NCI-H1417 (cell line): ENCODE measurements around the gene CACFD1.
A peak's percentile ranks its signal among the peaks of the same experiment; 100 is the strongest.
"Not testable (repeated sequence)": the region's sequence is repeated elsewhere in the genome, so short reads cannot be mapped to it uniquely, and the experiment has no call there.

ENCODE experiments used
- DNase-seq, 3 experiments: peaks; one replicate each; lab custom pipeline; 2025; lab: John Stamatoyannopoulos, UW

The CACFD1 gene

DNA sequence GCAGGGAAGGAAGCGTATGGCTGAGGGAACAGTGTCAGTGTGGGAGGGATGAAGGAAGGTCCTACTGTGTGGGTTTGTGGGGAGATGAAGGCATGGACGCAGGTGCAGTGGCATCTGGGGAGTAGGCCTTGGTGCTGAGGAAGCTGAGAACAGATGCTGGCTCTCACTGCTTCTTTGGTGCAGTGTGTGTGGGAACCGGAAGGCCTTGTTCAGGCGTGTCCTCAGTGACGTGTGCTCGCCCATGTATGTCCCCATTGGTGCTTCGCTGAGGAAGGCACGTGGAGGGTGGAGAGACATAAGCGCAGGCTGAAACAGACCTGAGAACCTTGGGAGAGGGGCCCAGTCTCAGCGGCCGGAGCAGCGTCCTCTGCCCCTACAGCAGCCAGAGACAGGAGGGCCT, 18.9 kb upstream of the CACFD1 start:
- no peak for DNase-seq

DNA sequence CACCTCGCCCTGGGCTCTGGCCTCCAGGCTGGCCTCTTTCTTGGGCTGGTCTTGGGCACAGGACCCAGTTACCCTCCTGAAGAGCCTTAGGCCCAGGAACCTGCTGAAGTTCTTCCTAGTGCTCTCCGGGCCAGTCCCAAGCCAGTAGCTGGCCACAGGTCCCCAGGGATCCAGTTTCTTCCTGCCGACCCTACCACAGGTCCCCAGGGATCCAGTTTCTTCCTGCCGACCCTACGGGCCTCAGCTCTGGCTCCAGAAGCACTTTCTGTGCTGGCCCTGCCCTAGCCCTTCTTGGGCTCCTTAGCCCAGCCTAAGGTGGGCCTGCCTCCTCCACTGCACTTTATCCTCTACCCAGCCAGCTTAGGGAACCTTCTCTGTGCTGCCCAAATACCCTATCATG, 18.2 kb upstream of the CACFD1 start:
- DNase-seq, result no peak

DNA sequence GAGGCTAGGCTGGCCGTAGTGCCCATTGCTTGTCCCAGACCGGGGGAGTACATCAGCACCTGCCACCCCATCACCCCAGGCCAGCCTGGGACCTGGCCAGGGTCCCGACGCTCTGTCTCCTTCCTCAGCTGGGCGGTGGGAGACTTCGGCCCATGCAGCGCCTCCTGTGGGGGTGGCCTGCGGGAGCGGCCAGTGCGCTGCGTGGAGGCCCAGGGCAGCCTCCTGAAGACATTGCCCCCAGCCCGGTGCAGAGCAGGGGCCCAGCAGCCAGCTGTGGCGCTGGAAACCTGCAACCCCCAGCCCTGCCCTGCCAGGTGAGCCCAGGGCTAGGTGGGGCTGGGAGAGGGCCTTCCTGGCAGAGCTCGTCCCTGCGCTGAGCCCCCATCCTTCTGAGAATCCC, 16.5 kb upstream of the CACFD1 start:
- no peak for DNase-seq

DNA sequence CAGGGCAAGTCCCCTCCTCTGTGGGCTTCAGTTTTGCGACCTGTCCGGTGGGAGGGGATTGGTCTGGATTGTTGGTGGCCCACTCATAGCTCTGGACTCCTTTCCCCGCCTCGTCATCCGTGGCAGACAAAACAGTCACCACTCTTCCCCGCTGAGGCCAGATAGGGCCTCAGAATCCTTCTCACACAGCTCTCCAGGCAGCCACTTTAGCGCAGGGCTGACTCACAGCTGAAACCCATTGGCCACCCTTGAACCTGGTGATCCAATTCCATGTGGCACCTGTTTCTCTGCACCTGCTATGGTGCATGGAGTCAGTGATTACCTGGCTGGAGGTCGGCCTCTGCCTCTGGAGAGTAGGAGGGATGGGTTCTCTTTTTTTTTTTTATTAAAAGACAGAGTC, 15.8 kb upstream of the CACFD1 start:
- peak; percentile 17 to 76 (median 42) for DNase-seq

DNA sequence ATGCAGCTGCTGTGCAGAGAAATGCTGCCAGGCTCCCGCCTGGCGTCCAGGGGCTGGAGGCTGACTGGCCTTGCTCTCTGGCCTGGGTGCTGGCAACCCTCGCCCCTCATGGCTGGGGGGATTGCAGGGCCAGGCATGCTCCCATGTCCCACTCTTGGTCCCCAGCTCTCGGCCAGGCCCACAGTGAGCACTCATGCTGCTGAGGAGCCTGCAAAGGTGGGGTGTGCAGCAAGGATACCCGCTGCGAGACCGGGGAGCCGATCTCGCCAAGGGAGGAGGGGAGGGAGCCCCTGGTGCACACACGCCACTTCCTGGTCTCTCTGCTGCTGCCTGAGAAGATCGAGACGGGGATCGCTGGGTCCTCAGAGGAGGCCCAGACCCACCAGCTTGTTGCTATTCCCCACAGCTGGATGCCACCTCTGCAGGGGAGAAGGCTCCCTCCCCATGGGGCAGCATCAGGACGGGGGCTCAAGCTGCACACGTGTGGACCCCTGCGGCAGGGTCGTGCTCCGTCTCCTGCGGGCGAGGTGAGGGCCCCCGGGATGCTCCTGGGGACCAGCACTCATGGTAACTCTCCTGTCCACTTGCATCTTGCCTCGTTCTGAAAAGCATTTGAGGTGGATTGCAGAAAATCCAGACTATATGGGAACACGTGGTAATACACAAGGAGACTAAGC, 14.3 kb upstream of the CACFD1 start:
- DNase-seq, result no peak

DNA sequence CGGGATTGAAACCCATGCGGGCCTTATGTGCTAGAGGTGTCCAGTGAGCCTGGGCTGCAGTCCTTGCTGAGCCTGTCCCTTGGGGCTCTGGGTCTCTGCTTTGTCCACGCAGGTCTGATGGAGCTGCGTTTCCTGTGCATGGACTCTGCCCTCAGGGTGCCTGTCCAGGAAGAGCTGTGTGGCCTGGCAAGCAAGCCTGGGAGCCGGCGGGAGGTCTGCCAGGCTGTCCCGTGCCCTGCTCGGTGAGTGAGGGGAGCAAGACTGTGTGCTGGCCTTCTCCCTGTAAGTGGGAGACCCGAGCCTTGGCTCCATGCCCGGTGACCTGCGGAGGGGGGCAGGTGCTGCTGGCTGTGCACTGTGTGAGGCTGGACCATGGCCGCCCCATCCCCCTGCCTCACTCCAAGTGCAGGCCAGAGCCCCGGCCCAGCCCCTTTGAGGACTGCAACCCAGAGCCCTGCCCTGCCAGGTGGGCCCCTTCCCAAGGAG, 11.2 kb upstream of the CACFD1 start:
- DNase-seq, result peak in 2 of 3 experiments; percentile 19 to 66

DNA sequence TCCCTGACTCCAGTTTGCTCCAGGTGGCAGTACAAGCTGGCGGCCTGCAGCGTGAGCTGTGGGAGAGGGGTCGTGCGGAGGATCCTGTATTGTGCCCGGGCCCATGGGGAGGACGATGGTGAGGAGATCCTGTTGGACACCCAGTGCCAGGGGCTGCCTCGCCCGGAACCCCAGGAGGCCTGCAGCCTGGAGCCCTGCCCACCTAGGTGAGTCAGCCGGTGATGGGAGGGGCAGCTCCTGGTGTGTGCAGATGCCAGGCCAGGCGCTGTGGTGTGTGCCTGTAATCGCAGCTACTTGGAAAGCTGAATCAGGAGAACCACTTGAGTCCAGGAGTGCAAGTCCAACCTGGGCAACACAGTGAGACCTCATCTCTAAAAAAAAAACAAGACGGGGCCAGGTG, 10.0 kb upstream of the CACFD1 start:
- DNase-seq, result peak in 1 of 3 experiments; percentile 22

DNA sequence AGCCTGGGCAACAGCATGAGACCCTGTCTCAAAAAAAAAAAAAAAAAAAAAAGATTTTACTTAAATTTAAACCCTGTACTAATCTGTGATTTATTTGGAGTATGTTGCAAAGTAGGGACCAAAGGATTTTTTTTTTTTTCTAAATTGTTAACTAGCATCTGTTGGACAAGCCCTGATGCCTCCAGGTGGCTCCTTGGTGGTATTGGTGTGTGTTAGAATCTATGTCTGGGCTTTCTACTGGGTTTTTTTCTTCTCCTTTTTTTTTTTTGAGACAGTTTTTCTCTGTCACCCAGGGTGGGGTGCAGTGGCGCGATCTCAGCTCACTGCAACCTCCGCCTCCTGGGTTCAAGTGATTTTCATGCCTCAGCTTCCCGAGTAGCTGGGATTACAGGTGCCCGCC, 7.9 kb upstream of the CACFD1 start:
- not testable (repeated sequence) for DNase-seq

DNA sequence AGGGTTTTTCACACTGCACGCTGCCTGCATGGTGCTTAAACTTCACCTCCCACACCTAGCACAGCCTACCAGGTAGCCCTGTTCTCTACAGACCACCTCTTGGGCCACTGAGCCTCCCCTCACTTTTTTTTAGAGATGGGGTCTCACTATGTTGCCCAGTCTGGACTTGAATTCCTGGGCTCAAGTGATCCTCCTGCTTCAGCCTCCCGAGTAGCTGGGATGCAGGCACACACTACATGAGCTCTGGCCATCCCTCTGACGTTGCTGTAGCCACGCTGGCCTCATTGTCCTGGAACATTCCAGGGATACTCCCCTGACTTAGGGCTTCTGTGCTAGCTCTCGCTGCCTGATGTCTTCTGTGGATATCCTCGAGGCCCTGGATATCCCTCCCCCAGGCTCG, 7.2 kb upstream of the CACFD1 start:
- no peak for DNase-seq

DNA sequence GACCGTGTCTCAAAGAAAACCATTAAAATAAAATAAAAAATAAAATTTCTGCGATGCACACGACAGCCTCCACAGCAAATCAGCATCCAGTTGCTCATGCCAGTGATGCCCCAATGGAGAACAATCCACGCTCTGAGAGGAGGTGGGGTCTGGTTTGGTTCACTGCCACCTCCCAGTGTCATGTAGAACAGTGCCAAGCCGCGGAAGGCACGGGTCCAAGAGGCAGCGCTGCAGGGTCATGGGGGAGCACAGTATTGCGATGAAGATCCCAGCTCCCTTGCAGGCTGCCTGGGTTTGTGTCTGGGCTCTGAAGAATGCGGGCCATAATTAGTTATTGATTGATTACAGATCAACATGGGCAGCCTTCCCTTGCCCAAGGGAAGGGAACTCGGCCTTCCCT, 6.1 kb upstream of the CACFD1 start:
- no peak for DNase-seq

DNA sequence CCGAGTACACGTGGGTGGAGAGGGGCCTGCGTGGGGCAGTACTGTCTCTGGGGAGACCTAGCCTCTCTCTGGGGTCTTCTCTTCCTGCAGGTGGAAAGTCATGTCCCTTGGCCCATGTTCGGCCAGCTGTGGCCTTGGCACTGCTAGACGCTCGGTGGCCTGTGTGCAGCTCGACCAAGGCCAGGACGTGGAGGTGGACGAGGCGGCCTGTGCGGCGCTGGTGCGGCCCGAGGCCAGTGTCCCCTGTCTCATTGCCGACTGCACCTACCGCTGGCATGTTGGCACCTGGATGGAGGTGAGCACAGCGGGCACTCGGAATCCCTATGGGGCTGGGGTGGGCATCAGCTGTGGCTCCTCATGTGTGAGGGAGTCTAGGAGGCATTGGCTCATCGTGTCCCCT, 5.5 kb upstream of the CACFD1 start:
- DNase-seq, result no peak

DNA sequence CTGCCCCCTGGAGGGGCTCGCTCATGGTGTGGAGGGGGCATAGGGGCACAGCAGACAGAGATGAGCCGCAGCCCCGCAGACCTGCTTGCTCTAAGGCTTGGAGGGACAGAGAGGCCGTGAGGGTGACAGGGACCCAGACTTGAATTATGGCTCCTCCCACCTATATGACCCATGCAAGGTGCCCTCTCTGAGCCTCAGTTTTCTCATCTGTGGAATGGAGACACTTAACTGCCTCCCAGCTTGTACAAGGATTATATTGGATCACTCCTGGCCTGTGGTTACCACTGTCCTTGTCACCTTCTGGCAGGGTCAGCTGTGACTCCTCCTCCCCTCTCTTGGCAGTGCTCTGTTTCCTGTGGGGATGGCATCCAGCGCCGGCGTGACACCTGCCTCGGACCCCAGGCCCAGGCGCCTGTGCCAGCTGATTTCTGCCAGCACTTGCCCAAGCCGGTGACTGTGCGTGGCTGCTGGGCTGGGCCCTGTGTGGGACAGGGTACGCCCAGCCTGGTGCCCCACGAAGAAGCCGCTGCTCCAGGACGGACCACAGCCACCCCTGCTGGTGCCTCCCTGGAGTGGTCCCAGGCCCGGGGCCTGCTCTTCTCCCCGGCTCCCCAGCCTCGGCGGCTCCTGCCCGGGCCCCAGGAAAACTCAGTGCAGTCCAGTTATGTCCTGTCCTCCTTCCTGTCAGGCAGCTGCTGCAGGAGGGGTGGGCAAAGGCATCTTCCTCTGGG, 4.7 kb upstream of the CACFD1 start:
- DNase-seq, result no peak

DNA sequence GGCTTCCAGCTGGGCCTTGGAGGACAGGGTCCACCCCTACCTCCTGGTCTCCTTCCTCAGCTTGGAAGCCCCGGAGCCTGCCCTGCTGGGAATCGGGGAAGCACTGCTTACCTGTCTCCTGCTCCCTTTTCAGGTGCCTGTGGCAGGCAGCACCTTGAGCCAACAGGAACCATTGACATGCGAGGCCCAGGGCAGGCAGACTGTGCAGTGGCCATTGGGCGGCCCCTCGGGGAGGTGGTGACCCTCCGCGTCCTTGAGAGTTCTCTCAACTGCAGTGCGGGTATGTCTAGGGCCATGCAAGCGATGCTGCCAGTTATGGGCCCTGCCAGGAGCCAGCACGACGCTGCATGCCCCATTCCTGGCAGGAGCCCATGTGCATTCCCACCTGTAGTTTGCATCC, 3.8 kb upstream of the CACFD1 start:
- DNase-seq, result no peak

DNA sequence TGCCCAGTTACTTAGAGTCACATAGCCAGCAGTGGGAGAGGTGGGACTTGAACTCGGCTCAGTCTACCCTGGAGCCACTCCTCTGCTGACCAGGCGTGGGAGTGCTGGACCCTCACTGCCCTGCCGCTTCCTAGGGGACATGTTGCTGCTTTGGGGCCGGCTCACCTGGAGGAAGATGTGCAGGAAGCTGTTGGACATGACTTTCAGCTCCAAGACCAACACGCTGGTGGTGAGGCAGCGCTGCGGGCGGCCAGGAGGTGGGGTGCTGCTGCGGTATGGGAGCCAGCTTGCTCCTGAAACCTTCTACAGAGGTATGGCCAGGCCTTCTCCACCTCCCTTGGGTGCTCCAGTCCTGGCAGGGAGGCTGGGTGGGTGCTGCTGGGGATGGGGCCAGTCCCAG, 3.4 kb upstream of the CACFD1 start:
- no peak for DNase-seq

DNA sequence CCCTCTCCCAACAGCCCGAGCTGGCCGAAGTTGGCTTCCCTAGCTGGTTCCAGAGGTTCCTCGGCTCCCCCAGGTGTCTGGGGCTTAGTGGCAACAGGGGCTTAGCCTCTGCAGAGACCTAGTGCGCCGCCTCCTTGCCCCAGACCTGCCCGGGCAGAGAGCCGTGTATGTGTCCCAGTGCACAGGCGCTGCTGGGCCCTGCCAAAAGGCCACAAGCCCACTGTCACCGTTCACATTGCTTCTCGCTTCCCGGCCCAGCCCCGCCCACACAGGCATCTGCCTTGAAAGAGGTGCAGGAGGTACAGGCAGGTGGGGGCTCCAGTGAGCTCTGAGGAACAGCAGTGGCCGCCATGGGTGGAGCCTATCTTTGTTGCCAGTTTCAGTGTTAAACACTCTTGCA, 2.5 kb upstream of the CACFD1 start:
- no peak for DNase-seq

DNA sequence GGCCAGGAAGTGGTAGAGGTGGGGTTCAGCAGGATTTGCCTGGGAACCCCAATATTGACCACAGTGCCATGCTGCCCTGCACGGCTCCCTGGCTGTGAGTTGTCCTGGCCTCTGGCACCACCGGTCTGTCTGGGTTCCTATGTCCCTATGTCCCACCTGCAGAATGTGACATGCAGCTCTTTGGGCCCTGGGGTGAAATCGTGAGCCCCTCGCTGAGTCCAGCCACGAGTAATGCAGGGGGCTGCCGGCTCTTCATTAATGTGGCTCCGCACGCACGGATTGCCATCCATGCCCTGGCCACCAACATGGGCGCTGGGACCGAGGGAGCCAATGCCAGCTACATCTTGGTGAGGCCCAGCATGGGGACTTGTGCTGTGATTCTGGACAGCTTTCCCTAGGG, 2.0 kb upstream of the CACFD1 start:
- DNase-seq, result no peak

DNA sequence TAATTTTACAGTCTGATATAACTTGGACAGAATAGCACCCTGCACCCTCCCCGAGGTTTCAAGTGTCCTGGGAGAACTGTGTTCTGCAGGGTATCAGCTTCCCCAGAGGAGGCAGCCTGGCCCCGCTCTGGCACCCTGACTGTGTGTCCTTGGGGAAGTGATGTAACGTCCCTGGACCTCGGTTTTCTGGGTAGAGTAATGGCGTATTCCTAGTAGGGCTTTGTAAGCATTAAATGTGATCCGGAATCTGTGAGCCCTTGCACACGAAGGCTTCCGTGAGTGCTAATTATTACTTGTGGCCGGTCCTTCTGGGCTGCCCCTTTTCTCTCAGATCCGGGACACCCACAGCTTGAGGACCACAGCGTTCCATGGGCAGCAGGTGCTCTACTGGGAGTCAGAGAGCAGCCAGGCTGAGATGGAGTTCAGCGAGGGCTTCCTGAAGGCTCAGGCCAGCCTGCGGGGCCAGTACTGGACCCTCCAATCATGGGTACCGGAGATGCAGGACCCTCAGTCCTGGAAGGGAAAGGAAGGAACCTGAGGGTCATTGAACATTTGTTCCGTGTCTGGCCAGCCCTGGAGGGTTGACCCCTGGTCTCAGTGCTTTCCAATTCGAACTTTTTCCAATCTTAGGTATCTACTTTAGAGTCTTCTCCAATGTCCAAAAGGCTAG, 1.0 kb upstream of the CACFD1 start:
- peak in 2 of 3 experiments; percentile 49 to 67 for DNase-seq

DNA sequence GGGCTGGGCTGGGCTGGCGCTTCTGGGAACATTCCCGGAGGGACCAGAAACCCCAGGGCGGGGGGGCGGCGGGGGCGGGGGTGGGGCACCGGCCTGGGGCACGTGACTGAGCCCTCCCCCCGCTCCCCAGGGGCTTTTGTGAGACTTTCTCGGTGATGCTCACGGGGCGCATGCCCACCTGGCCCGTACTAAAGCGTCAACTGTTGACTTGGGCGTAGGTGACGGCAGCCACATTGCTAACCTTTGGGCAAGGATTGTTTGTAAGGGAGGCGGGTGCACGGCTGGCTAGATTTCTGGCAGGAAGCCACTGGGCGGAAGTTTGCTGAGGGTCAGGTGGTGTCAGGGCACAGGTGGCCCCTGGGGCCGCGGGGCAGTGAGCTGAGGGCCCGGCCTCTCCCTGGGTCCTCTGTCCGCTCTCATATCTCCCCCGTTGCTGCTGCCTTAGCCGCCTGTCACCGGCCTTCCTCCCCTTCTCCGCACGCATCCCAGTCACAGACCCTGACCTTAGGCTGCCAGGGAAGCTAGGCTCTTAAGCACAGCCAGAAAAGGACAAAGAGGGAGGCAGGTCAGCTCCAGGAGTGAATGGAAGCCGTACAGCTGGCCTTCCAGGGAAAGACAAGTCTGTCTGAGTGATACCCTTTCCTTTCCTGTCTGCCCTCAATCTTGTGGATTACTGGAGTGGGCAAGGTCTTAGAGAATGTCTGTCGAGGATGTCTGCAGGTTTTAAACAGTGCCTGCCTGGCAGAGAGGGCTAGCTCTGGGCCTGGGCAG, 812 bp downstream of the CACFD1 start:
- DNase-seq, result peak; percentile 22 to 93 (median 90)

DNA sequence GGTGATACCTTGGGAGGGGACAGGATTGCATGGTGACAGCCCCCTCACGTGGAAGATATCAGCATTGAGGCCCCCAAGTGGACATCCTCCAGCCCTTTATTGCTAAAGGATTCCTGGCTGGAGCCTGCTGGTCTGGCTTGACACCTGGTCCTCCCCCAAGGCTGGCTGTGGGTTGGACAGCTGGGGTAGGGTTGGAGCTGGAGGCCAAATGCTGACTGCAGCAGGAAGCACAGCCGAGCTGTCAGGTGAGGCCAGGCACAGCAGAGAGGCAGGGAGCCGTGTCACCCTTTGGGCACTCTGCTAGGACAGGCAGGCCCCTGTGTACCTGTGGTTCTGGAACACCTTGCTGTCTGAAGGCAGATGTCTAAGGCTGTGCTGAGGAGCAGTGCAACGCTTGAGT, 2.2 kb downstream of the CACFD1 start:
- DNase-seq, result no peak

DNA sequence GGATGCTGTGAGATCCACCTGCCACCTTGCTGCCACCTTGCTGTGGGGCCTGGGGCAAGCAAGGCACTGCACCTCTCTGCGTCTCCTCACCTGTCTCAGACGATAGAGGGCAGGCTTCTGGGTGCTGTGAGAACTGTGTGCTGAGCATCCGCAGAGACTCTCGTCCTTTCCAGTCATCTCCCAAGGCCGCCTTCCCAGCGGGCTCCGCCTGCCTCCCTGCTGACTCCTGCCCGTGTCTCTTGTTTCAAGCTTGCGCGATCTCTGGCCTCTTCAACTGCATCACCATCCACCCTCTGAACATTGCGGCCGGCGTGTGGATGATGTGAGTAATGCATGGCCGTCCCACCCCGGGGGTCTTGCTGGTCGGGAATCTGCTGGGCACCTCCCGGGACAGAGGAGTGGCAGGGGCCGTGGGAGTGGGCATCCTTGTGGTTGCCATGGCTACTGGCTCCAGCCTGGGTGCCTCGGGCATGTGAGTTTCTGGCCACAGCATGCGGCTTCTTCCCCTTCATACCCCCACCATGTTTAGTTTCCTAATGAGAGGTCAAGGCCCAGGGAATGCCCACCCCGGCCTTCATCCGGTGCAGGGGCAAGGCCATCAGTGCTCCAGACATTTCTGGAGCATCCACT, 3.6 kb downstream of the CACFD1 start:
- DNase-seq, result peak in 1 of 3 experiments; percentile 12

DNA sequence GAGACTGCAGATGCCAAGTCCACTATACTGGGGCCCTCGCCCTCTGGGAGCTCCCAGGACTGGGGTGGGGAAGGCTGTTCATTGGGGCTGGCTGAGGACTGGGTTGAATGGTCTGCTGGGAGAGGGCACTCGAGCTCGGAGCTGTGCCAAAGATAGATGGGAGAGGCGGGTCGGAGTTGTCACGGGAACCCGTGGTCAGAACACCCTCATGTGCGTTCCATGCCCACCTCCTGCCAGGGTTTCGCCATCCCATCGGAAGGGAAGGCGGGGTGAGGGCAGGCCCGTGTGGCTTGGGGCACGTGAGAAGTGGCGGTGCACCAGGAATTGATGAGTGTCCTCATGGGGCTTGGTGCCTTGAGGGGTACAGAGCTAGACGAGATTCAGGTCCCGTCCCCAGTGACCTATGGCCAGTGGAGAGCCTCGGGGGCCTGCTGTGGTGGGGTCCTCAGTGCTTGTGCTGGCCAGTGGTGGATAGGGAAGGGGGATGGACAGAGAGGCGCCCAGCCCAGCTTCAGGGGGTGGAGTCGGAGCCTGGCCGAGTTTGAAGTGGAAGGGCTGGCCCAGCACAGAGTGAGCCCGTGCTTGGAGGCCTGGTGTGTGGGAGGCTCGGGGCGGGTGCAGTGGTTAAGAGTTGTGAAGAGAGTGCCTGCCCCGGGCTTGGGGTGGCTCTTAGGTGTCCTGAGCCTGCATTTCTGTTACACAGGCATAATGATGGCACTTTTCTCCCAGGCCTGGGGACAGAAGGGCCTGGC, 4.3 kb downstream of the CACFD1 start:
- DNase-seq, result no peak
